UCSD-AML1 (cell line): ENCODE measurements around the gene IRF2BP1.
A peak's percentile ranks its signal among the peaks of the same experiment; 100 is the strongest.
"Not testable (repeated sequence)": the region's sequence is repeated elsewhere in the genome, so short reads cannot be mapped to it uniquely, and the experiment has no call there.

ENCODE experiments used
- DNase-seq: peaks from one replicate; lab custom pipeline; 2025; ENCODE audit not compliant: unreplicated experiment; lab: John Stamatoyannopoulos, UW

Gene IRF2BP1

GRCh38 chr19:45902651-45903625 is 17.0 kb upstream of the IRF2BP1 start:
- peak; percentile 100 for DNase-seq

DNA sequence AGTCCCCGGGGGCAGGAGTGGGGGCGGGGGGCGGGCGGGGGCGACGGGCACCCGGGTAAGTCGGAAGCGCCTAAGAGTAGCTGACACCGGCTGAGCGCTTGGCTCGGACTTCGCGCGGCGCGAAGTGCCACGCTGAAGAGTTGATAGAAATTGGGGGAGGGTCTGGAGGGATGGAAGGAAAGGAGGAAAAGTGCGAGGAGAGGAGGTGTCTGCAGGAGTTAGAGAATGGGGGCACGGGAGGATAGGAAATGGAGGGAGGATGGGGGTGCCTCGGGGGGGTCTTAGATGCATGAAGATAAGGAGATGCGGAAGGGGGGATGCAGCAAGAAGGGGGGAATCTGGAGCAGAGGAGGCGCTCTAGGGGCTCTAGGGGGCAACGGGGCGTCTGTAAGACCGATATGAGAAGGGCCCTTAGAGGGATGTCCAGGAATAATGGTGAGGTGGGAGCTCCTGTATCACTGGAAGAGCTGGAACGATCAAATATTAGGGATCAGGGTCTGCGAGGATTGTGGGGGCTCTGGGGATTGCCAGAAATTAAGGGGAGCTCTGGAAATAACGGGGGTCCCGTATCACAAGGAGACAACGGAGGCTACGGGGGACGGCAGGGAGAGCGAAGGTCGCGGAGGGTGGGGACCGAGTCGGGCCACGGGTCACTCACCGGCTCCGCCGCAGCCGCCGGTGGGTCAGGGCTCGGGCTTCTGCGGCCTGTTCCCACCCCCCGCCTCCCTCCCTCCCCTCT is 16.1 kb upstream of the IRF2BP1 start, which contains the start of gene MYPOP:
TSS of gene MYPOP (minus strand) at position 702 of the 739 bp plus-strand sequence. CDS start 840 bp downstream, outside the sequence.
- DNase-seq: peak; percentile 40

- DNase-seq: peak; percentile 40
Measured at GRCh38 chr19:45901432-45901911, 15.5 kb upstream of the IRF2BP1 start.

DNA sequence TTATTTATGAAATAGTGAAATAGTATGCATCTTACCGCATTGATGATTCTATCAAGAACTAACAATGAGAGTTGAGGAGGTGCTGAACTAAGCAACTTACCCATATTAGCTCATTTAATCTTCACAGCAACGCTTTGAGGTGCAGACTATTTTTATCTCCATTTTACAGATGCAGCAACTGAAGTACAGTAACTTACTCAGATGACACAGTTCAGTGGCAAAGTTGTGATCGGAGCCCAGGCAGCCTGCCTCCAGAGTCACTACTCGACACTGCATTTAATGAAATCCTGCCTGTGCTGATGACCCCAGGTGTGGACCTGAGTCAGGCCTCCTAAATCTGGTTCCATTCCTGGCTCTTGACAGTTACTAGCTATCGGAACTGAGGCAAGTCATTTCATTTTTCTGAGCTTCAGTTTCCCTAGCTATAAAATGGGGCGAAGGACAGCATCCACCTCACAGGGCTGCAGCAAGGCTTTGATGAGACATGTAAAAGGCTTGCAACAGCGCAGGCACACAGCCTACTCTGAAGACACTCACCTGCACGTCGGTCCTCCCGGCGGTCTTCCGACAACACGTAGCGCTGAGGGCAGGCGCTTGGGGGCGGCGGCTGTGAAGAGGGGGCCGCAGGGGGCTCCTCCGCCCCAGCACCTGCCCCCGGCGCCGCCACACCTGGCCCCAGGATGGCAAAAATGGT is 14.9 kb upstream of the IRF2BP1 start:
- DNase-seq: no peak

DNA sequence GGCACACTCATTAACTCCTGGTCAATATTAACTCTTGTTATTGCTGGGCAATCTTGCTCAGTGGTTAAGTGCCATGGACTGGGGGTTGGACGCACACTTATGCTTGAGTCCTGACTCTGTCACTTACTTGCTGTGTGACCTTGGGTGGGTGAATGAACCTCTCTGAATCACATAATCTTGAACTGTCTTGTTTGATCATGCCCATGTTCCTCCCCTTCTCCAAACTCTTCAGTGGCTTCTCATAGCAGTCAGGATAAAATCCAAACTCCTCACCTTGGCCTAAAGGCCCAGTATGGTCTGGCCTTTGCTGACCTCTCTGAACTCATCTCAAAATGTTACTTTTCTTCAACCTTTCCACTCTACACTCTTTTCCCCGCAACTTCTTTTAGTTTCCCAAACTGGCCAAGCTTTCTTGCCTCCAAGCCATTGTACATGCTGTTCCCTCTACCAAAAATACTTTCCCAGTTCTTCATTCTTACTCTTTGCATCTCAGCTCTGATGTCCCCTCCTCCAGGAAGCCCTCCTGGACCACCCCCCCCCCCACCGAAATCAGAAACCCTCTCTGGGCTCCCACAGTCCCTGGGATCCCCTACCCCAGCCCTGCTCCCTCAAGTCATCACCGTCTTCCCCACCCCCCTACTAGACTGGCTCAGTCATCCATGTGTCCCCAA is 14.1 kb upstream of the IRF2BP1 start:
- no peak for DNase-seq

GRCh38 chr19:45899253-45899652 is 13.3 kb upstream of the IRF2BP1 start:
- no peak for DNase-seq

DNA sequence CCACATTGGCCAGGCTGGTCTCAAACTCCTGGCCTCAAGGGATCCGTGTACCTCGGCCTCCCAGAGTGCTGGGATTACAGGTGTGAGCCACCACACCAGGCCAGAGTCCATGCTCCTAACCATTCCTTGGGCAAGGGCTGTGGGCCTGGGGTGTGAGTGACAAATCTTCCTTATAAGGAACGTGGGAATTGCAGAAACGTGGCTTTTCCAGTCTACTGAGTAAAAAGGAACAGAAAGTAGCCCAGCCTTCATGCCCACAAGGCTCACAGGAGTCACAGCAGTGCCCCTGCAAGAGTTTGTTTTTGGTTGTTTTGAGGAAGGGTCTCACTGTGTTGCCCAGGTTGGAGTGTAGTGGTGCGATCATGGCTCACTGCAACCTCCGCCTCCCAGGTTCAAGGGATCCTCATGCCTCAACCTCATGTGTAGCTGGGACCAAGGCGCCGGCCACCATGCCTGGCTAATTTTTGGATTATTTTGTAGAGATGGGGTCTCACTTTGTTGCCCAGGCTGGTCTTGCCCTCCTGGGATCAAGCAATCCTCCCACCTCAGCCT is 11.4 kb upstream of the IRF2BP1 start:
- DNase-seq: no peak

DNA sequence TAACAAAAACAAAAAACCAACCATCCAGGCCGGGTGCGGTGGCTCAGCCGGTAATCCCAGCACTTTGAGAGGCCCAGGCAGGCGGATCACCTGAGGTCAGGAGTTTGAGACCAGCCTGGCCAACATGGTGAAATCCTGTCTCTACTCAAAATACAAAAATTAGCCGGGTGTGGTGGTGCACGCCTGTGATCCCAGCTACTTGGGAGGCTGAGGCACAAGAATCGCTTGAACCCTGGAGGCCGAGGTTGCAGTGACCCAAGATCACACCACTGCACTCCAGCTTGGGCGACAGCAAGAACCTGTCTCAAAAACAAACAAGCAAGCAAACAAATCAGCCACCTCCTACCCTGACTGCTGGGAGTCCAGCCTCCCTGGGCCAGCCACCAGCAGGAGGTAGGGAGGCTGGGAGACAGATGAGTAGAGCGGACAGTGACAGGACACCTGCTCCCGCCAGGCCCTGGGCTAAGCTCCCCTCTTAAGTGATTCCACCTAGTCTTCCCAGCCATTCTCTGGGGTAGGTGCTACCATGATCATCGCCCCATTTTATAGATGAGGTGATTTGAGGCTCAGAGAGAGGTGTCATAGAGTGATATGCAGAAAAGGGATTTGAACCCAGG is 10.2 kb upstream of the IRF2BP1 start:
- DNase-seq: not testable (repeated sequence)

DNA sequence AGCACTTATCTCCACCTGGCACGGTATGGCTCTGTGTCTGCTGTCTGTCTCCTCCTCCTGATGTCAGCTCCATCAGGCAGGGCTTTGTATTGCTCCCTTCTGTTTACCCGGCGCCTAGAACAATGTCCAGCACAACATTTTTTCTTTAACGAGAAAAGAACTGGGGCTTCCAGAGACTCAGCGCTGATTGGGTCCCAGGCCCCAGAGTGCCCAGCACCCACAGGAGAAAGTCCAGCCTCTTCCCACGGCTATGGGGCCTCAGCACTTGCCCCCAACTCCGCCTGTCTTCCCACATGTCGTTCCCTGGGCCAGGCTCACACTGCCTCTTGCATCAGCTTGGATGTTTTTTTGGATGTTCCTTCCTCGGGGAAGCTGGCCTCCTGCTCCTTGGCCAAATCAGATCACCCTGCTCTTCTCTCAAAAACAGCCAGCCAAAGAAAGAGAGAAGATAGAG is 9.6 kb upstream of the IRF2BP1 start:
- DNase-seq: no peak

- no peak for DNase-seq
Measured at GRCh38 chr19:45890877-45891276, 4.9 kb upstream of the IRF2BP1 start.

DNA sequence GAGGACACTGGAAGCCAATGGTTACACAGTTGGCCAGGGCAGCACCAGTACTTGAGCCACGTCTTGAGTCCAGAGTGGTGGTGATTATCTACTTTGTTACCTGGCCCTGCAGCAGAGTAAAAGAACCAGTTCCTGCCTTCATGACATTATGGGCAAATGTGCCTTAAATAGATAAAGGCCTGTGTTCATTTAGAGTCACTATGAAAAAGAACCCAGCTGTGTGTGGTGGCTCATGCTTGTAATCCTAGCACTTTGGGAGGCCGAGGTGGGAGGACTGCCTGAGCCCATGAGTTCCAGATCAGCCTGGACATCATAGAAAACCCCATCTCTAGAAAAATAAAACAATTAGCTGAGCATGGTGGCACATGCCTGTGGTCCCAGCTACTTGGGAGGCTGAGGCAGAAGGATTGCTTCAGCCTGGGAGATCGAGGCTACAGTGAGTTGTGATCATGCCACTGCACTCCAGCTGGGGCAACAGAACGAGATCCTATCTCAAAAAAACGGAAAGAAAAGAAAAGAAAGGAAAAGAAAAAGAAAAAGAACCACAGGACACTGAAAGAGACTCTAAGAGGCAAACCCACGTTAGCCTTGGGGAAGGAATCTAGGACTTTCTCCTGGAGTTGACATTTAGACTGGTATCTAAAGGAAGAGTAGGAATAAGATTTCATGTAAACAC is 3.4 kb upstream of the IRF2BP1 start:
- DNase-seq: no peak

DNA sequence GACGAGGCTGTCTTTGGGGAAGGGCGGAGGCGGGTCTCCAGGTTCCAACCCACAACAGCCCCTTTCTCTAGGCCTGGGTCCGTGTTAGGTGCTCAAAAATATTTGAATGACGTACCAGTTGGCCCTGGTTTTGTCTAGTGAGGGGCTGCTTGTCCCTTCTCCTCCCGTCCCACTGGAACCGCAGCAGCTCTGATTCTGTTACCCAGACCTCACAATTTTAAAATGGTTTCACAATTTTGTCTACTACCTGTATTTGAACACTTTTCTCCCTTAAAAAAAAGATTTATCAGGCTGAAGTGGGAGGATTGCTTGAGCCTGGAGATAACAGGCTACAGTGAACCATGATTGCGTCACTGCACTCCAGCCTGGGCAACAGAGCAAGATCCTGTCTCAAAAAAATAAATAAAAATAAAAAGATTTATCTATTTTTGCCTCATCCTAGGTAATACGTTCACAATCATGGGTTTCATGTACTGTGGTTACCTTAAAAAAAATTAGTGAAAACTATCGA is 1.3 kb upstream of the IRF2BP1 start:
- no peak for DNase-seq

GRCh38 chr19:45886427-45887199 is 672 bp upstream of the IRF2BP1 start:
- peak; percentile 89 for DNase-seq

DNA sequence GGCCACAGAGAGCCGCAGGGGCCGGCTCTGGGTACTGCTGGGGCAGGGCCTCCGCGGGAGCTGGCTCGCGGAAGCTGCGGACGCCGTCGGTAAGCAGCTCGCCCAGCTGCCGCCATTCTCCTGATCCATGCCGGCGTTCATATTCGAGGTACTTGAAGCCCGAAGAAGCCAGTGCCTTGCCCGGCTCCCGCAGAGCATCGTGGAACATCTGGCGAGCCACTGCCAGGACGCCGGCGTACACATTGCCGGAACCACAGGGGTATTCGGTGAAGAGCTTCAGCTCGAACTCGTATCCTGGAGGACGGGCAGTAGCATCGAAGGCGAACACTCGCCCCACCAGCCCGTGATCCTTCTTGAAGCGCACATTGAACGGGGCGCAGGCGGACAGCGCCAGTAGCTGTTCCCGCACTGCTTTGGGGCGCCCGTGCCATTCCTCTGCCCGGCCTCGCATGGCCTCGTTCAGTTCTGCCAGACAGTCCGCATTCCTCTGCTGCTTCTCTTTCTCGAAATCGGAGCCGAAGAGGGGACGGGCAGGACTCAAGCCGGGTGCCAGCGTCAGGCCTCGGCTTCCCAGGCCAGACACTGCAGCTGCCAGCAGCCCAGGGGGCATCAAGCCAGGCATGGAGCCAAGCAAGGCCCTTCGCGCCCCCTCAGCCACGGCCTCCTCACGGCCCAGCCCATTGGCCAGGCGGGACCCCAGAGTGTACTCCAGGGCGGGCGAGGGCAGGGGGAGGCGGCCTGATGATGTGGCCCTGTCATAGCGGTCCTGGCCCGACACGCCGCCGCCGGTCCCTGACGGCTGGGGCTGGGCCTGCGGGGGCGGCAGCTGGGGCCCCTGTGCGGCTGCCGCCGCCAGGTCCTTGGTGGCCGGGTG is 1.0 kb downstream of the IRF2BP1 start:
- no peak for DNase-seq

DNA sequence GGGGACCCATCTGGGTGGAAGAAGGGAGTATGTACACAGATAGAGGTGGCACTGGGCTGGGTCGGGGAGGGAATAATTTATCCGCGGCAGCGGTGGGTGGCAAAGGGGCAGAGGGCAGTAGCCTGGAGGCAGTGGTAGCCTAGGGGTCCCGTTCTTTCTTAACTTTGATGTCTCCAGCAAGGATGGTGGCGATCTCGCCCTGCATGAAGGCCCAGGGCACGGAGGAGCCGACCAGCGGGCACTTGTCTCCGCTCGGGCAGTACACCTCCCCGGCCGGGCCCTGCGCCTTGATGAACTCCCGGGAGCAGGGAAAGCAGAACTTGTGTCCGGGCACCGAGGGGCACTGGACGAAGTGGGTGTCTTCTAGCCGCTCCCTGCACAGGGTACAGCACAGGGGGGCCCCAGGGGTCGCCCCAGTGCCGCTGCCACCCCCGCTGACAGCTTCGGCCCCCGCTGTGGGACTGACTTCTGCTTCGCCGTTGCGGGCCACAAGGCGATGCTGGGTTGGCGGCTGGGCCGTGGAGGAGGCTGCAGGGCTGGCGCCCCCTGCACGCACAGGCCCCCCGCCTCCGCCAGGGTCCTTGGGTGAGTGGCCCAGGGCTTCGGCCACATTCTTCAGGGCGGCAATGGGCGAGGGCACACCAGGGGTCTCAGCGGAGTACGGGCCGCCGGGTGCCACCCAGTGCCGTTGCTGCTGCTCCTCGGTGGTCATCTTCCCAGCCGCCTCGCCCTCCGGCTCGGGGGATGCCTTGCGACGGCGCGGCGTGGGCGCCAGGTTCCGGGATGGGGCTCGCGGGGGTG is 1.9 kb downstream of the IRF2BP1 start:
- no peak for DNase-seq

- DNase-seq: no peak
Measured at GRCh38 chr19:45883586-45883880, 2.4 kb downstream of the IRF2BP1 start.
